GM20000 (cell line): ENCODE data around the gene CBFB.

Source experiments
- DNase-seq: peaks from one replicate; pipeline ENCODE4 v3.0.0; 2012; ENCODE audit warnings: low spot score
- TF ChIP-seq, protein P1 (sequence below): IDR thresholded peaks from 2 replicates; pipeline ENCODE4 v1.5.1; 2012; ENCODE audit warnings: mild to moderate bottlenecking, control low read depth; ENCODE audit errors: extremely low read depth, missing control alignments

Gene CBFB

DNA sequence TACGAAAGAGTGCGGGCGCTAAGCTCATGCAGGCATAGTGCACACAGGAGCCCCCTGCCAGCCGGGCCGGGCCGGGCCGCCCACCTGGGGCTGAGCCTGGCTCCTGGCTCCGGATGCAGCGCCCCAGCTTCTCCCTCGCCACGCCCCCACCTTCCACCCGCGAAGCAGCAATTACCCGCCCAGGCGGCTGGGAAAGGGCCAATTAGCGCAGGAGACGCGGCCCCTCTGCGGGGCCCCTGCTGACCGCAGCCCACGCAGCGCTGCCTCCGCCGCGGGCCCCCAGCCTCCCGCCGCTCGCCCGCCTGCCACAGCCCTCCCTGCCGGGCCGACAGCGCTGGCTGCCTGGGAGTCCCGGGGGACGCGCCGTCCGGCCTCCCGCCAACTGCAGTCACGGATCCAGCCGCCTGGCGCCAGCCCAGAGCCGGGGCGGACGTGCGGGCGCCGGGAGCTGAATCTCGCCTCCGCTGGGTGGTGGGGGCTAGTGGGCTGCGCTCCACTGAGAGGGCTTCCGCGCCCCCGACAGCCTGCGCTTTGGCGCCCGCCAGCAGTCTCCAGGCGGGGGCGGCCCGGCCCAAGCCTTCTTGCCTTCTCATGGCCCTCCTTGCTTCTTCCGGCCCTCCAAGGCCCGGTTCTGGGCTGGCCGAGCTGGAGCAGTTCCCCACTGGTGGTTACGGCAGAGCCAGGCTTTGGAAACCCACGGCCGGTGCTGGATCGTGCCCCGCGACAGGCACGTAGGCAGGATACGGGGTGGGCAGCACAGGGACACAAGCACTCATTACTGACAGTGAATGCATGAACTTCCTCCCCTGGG lies 14.9 kb upstream of the CBFB start:
- DNase-seq, result peak; percentile 82
- TF ChIP-seq, protein P1, sequence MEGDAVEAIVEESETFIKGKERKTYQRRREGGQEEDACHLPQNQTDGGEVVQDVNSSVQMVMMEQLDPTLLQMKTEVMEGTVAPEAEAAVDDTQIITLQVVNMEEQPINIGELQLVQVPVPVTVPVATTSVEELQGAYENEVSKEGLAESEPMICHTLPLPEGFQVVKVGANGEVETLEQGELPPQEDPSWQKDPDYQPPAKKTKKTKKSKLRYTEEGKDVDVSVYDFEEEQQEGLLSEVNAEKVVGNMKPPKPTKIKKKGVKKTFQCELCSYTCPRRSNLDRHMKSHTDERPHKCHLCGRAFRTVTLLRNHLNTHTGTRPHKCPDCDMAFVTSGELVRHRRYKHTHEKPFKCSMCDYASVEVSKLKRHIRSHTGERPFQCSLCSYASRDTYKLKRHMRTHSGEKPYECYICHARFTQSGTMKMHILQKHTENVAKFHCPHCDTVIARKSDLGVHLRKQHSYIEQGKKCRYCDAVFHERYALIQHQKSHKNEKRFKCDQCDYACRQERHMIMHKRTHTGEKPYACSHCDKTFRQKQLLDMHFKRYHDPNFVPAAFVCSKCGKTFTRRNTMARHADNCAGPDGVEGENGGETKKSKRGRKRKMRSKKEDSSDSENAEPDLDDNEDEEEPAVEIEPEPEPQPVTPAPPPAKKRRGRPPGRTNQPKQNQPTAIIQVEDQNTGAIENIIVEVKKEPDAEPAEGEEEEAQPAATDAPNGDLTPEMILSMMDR, result no peak

GRCh38 chr16:67014634-67015312 lies 14.2 kb upstream of the CBFB start:
- TF ChIP-seq, protein P1, result no peak
- DNase-seq, result no peak

DNA sequence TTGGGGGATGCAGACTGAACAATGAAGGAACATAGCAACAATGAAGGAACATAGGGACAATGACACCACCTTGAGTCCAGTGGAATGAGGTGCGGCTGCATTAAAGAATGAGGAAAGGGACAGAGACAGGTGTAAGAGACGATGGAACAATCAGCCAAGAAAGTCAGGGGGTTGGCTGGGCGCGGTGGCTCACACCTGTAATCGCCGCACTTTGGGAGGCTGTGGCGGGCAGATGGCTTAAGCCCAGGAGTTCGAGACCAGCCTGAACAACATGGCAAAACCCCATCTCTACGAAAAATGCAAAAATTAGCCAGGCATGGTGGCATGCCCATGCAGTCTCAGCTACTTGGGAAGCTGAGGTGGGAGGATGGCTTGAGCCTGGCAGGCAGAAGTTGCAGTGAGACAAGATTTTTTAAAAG lies 13.6 kb upstream of the CBFB start:
- DNase-seq, result no peak
- TF ChIP-seq, protein P1, result no peak

DNA sequence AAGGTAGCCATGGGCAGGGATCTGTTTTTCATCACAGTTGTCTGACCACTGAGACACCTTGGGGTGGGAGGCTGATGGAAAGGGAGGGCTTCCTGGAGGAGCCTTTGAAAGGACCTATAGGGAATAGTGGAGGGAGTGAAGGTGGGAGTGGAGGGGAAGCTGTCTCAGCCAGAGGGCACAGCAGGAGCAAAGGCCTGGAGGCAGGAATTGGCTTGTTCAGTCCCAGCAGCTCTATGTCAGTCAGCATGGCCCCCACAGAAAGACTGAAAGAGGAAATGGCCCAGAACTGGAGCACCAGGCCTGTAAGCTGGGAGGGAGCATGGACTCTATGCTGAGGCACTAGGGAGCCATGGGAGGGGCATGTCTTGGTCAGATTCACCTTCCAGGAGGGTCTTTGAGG lies 12.8 kb upstream of the CBFB start:
- TF ChIP-seq, protein P1, result no peak
- no peak for DNase-seq

DNA sequence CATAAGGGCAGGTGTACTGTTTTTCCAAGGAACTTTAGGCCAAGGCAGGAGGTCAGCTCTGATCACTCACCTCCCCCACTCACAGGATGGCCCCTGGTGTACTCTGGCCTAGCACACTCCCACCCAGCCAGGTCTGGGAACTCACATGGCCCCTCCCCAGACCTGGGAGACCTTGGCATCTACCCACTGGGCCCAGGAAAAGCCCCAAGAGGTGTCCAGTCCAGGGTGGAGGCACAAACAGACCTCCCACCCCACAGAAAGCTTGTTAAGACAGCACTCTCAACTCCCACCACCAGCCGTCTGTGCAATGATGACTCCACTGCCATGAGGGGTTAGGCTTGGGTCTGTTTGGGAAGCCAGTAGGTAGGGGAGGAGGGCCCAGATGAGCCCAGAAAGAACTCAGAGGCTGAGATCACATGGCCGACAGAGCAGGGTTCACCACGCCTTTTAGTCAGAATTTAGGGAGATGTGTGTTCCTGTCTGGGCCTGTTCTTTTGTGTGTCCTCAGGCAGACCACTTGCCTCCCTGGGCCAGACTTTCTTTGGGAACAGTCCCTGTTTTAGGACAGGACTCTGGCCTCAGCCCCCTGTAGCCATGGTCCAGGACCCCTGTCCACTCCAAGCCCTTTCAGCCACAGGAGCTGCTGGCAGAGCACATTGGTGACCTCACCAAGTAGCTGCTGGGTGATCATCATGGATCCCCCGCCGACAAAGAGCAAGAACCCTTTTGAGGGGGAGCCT lies 12.1 kb upstream of the CBFB start:
- no peak for DNase-seq
- TF ChIP-seq, protein P1, result no peak

DNA sequence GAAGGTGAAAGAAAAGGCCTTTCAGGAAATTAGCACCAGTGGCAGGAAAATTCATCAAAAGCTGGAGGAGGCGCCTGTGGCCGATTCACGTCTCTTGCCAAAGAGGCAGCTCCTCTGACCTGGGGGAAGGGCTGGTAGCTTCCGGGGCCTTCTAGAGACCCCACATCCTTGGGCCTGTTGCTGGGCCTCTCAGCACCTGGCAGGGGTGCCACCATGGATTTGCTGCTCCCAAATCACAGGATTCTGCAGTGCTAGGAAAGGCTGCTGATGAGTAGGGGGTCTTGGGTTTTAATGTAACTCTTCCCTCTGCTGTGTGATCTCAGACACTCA lies 11.6 kb upstream of the CBFB start:
- DNase-seq, result no peak
- TF ChIP-seq, protein P1, result no peak

GRCh38 chr16:67017810-67018488 lies 11.0 kb upstream of the CBFB start:
- TF ChIP-seq, protein P1, result peak; percentile 79
- peak; percentile 89 for DNase-seq
